Spleen (tissue), 11 donors: Measurements from ENCODE around the gene CSMD2. TPM values are rescaled to one million over a fixed set of nuclear protein-coding genes. Genes with fewer than 3 reads are reported as not detected.

ENCODE experiments used
- DNase-seq: peaks from one replicate; pipeline ENCODE4 v3.0.0-alpha.2; 2020
- H3K27ac ChIP-seq, 8 donors: fragments of 200-600 bp; sonication (generic) in 7 of 8; 1 replicate in 4 of 8; 2 replicates in 4 of 8; pipeline versions ENCODE4 v1.5.0 to v1.8.0; 2016 to 2021; ENCODE audit warnings: inconsistent platforms in 4 of 8, mild to moderate bottlenecking in 4 of 8, moderate library complexity in 1 of 8
- H3K27me3 ChIP-seq, 7 donors: fragments of 200-600 bp; sonication (generic) in 6 of 7; replicated peaks in 1 of 7; 1 replicate in 4 of 7; 2 replicates in 3 of 7; pipeline versions ENCODE4 v1.5.0 to v1.8.0; 2016 to 2021; ENCODE audit warnings: inconsistent platforms in 3 of 7, mild to moderate bottlenecking in 1 of 7
- H3K36me3 ChIP-seq, 6 donors: fragments of 200-600 bp; sonication (generic) in 5 of 6; 1 replicate in 4 of 6; 2 replicates in 2 of 6; pipeline versions ENCODE4 v1.5.0 to v1.8.0; 2016 to 2021; ENCODE audit warnings: inconsistent platforms in 2 of 6
- H3K4me1 ChIP-seq, 6 donors: fragments of 200-600 bp; sonication (generic) in 5 of 6; 1 replicate in 3 of 6; 2 replicates in 3 of 6; pipeline versions ENCODE4 v1.5.0 to v1.8.0; 2016 to 2021; ENCODE audit warnings: inconsistent platforms in 3 of 6
- H3K4me3 ChIP-seq, 8 donors: fragments of 200-600 bp; sonication (generic) in 7 of 8; 1 replicate in 4 of 8; 2 replicates in 4 of 8; pipeline versions ENCODE4 v1.5.0 to v1.8.0; 2016 to 2021; ENCODE audit warnings: inconsistent platforms in 4 of 8, mild to moderate bottlenecking in 4 of 8, moderate library complexity in 2 of 8
- H3K9me3 ChIP-seq, 8 donors: fragments of 200-600 bp; sonication (generic) in 7 of 8; 1 replicate in 4 of 8; 2 replicates in 4 of 8; pipeline versions ENCODE4 v1.5.0 to v1.8.0; 2016 to 2021; ENCODE audit warnings: inconsistent platforms in 4 of 8
- CTCF ChIP-seq, 11 experiments: fragments of 200-600 bp in 7 of 11; fragments of 450-650 bp in 4 of 11; sonication (generic) in 4 of 11; IDR thresholded peaks in 8 of 11; conservative IDR thresholded peaks in 3 of 11; 1 replicate in 7 of 11; 2 replicates in 4 of 11; pipeline versions ENCODE4 v1.4.0 to v1.8.0; 2016 to 2021; ENCODE audit warnings: antibody characterized with exemption in 11 of 11, inconsistent platforms in 4 of 11, mild to moderate bottlenecking in 1 of 11
- POLR2A ChIP-seq, 3 donors: fragments of 450-650 bp; IDR thresholded peaks; one replicate each; pipeline ENCODE4 v1.5.1; 2017; ENCODE audit warnings: antibody characterized with exemption in 3 of 3, mild to moderate bottlenecking in 1 of 3
- POLR2AphosphoS5 ChIP-seq, 3 donors: sonication (generic); formaldehyde crosslinking; IDR thresholded peaks; one replicate each; pipeline ENCODE4 v1.5.1; 2017; ENCODE audit warnings: antibody characterized with exemption in 3 of 3
- WGBS, 5 donors: extraction: QIAGEN DNeasy Blood & Tissue Kit in 3 of 5; methylation state at CpG; one replicate each; pipeline versions ENCODE4 v1.1.5 to v1.1.7; 2013 to 2018; 5-methylcytosine and 5-hydroxymethylcytosine counted together
- intact Hi-C: fragments of 100-400 bp; cut with DNase I; formaldehyde crosslinking; loops from one replicate; pipeline ENCODE4 v1.15.0; 2023; ENCODE audit warnings: low total_unique reads
- polyA plus RNA-seq, 3 donors: library from polyadenylated mRNA; stranded (reverse); fragments of 200-250 nt; gene quantifications; one replicate each; pipeline ENCODE4 v1.2.1, GENCODE V29; 2013
- total RNA-seq, 7 donors: library from RNA; depleted of rRNA in 3 of 7; stranded (reverse); fragments of >200 nt in 3 of 7; fragmentation: NEBNext Ultra II Directional in 4 of 7; extraction: Animal tissue kit (Norgen Biotek cat#: 25700) in 4 of 7; gene quantifications; one replicate each; pipeline versions ENCODE4 v1.1.0 to v1.2.1, GENCODE V29; 2016 to 2021
- donor health status: healthy with polysubstance abuse.
- donor health status: DM: no; HTN: no; CAD: no; lungs with moderate emphysema.
- donor health status: DM: no; HTN: no; CAD: no.
- donor health status: Bipolar disorder and iron deficiency.
- donor health status: healthy.
- donor health status: DM: no; HTN: no; CAD: no.
- donor health status: DM: yes; HTN: yes; CAD: no.

Gene CSMD2
- total and polyA plus RNA-seq, 10 donors: 0.12 to 2.7 (median 0.96) TPM

GRCh38 chr1:33797849-33798248 lies 367.2 kb downstream of the CSMD2 start:
- no peak for DNase-seq
- Histone ChIP-seq H3K27me3 (peaks cover 0 to 6% (median 0%) of the 10 kb centered on the region in 7 donors), H3K9me3 (peaks cover 3 to 42% (median 30%) of the 10 kb centered on the region in 8 donors), H3K4me3 (no peak overlapping the region), H3K36me3 (no peaks in the 10 kb centered on the region), H3K27ac (no peak overlapping the region), H3K4me1 (no peaks in the 10 kb centered on the region)
- 73 to 78% (median 76%) methylated on average over 6 of the region's 6 CpGs for WGBS, 5 donors
- intact Hi-C loops: no loop called here
- TF ChIP-seq CTCF (IDR thresholded peaks at IDR 0.05 in 8 of 11, conservative IDR thresholded peaks at IDR 0.05 in 3 of 11) (no peak), POLR2AphosphoS5 (IDR thresholded peaks at IDR 0.05) (no peak), POLR2A (IDR thresholded peaks at IDR 0.05) (no peak)

GRCh38 chr1:33792651-33793050 lies 372.4 kb downstream of the CSMD2 start:
- DNase-seq: no peak
- Histone ChIP-seq H3K27me3 (peaks cover 0 to 9% (median 0%) of the 10 kb centered on the region in 7 donors), H3K27ac (no peak overlapping the region), H3K4me1 (no peaks in the 10 kb centered on the region), H3K36me3 (no peaks in the 10 kb centered on the region), H3K9me3 (peaks cover 3 to 32% (median 21%) of the 10 kb centered on the region in 8 donors), H3K4me3 (no peak overlapping the region)
- intact Hi-C loops: no loop called here
- WGBS, 5 donors: 57 to 74% (median 70%) methylated on average over 4 of the region's 4 CpGs
- TF ChIP-seq CTCF (IDR thresholded peaks at IDR 0.05 in 8 of 11, conservative IDR thresholded peaks at IDR 0.05 in 3 of 11) (no peak), POLR2A (IDR thresholded peaks at IDR 0.05) (no peak), POLR2AphosphoS5 (IDR thresholded peaks at IDR 0.05) (no peak)

GRCh38 chr1:33792216-33792615 lies 372.8 kb downstream of the CSMD2 start:
- TF ChIP-seq CTCF (IDR thresholded peaks at IDR 0.05 in 8 of 11, conservative IDR thresholded peaks at IDR 0.05 in 3 of 11): no peak
- TF ChIP-seq POLR2AphosphoS5 (IDR thresholded peaks at IDR 0.05): no peak
- TF ChIP-seq POLR2A (IDR thresholded peaks at IDR 0.05): no peak
- H3K4me1 ChIP-seq: no peaks in the 10 kb centered on the region
- H3K36me3 ChIP-seq: no peaks in the 10 kb centered on the region
- H3K27ac ChIP-seq: no peak overlapping the region
- peaks cover 3 to 28% (median 17%) of the 10 kb centered on the region in 8 donors for H3K9me3 ChIP-seq
- 67 to 87% (median 82%) methylated on average over 4 of the region's 4 CpGs for WGBS, 5 donors
- intact Hi-C loops: no loop called here
- no peak for DNase-seq
- H3K27me3 ChIP-seq: peaks cover 0 to 14% (median 0%) of the 10 kb centered on the region in 7 donors
- H3K4me3 ChIP-seq: no peak overlapping the region

GRCh38 chr1:33791251-33791650 lies 373.8 kb downstream of the CSMD2 start:
- H3K4me1 ChIP-seq: no peaks in the 10 kb centered on the region
- TF ChIP-seq POLR2AphosphoS5 (IDR thresholded peaks at IDR 0.05) (no peak), POLR2A (IDR thresholded peaks at IDR 0.05) (no peak), CTCF (IDR thresholded peaks at IDR 0.05 in 8 of 11, conservative IDR thresholded peaks at IDR 0.05 in 3 of 11) (no peak)
- WGBS, 5 donors: 82 to 95% (median 88%) methylated on average over 2 of the region's 2 CpGs
- H3K27me3 ChIP-seq: peaks cover 0 to 20% (median 0%) of the 10 kb centered on the region in 7 donors
- DNase-seq: no peak
- no peaks in the 10 kb centered on the region for H3K36me3 ChIP-seq
- intact Hi-C loops: no loop called here
- peaks cover 3 to 18% (median 8%) of the 10 kb centered on the region in 8 donors for H3K9me3 ChIP-seq
- H3K27ac ChIP-seq: no peak overlapping the region
- no peak overlapping the region for H3K4me3 ChIP-seq
